Measurements from ENCODE around the gene SLC41A1. TPM values are rescaled to one million over a fixed set of nuclear protein-coding genes. Genes with fewer than 3 reads are reported as not detected.

The SLC41A1 gene
- total and polyA plus RNA-seq, 2 donors (not counting 3 experiments of a cell fraction or from before 2014, with no cell fraction given) = 21.7 to 22.0 TPM

GRCh38 chr1:205809469-205809868, 3.5 kb downstream of the SLC41A1 start:
- Histone ChIP-seq H3K9ac (replicated peaks; ENCODE audit: extremely low read depth, insufficient read depth, low read length) (no peak overlapping the region), H3K4me3 (replicated peaks in 1 of 3; ENCODE audit: insufficient read depth in 1 of 3, low read depth in 1 of 3, low read length in 3 of 3) (no peak overlapping the region), H2AFZ (ENCODE audit: low read depth, low read length) (no peak overlapping the region), H3K27me3 (ENCODE audit: control insufficient read depth in 2 of 2, insufficient read depth in 2 of 2, low read length in 2 of 2) (no peaks in the 10 kb centered on the region), H3K27ac (ENCODE audit: insufficient read depth, low read depth, low read length) (no peak overlapping the region), H3K36me3 (ENCODE audit: control insufficient read depth in 2 of 2, extremely low read depth in 1 of 2, insufficient read depth in 2 of 2, low read length in 2 of 2) (no peaks in the 10 kb centered on the region), H3K9me3 (replicated peaks; ENCODE audit: control insufficient read depth, insufficient read depth, low read length) (no peaks in the 10 kb centered on the region), H3K4me2 (ENCODE audit: insufficient read depth, low read length) (no peak overlapping the region), H3K4me1 (ENCODE audit: control insufficient read depth, extremely low read depth, insufficient read depth, low read length) (peaks cover 10% of the 10 kb centered on the region), H3K79me2 (ENCODE audit: control insufficient read depth, insufficient read depth, low read length) (peaks cover 3% of the 10 kb centered on the region), H4K20me1 (replicated peaks; ENCODE audit: control insufficient read depth, extremely low read depth, insufficient read depth, low read length) (no peaks in the 10 kb centered on the region), H3K9me1 (replicated peaks; ENCODE audit: control insufficient read depth, extremely low read depth, insufficient read depth, low read length) (no peaks in the 10 kb centered on the region)
- dilution Hi-C loops (cut with MboI; ENCODE audit: extremely low pct_ligation_motif_present, low sequenced_read_pairs) = no loop called here
- BruUV-seq (replicated peaks) = no TSS peak
- ChIA-PET POLR2A (no interaction called here), CTCF (interaction anchor here (2.8 to 3.9 kb wide), 2 partner anchors 17 to 98 kb away, joined by 13 to 40 read pairs; no protein-coding TSS in a partner anchor)
- no peak for FAIRE-seq
- intact Hi-C loops (cut with micrococcal nuclease) = no loop called here
- TF ChIP-seq POLR2A (IDR thresholded peaks at IDR 0.05; ENCODE audit: low read depth, low read length) = no peak
- TF ChIP-seq MAX (IDR thresholded peaks at IDR 0.05; ENCODE audit: insufficient read depth, insufficient read length) = no peak
- no peak for TF ChIP-seq CTCF (IDR thresholded peaks at IDR 0.05; ENCODE audit: extremely low read depth in 1 of 2, insufficient read depth in 1 of 2, low read depth in 1 of 2, low read length in 2 of 2)
- TF ChIP-seq MYC (IDR thresholded peaks at IDR 0.05; ENCODE audit: low read depth, low read length) = no peak
- TF ChIP-seq FOS (IDR thresholded peaks at IDR 0.05; ENCODE audit: borderline replicate concordance, insufficient read depth, low read length) = no peak
- no peak for TF ChIP-seq EZH2 (IDR thresholded peaks at IDR 0.05; ENCODE audit: borderline replicate concordance, low read depth, low read length, severe bottlenecking)
- no peak for TF ChIP-seq JUN (IDR thresholded peaks at IDR 0.05; ENCODE audit: borderline replicate concordance, insufficient read depth, insufficient read length, low read depth)
- no peak for TF ChIP-seq POLR2AphosphoS5 (IDR thresholded peaks at IDR 0.05; ENCODE audit: insufficient read depth, low read depth, low read length)
- TF ChIP-seq GATA2 (IDR thresholded peaks at IDR 0.05; ENCODE audit: insufficient read depth, insufficient read length, low read depth, low read length) = no peak
- no peak for DNase-seq (ENCODE audit: low read depth, low spot score)
